ENCODE data around the gene SUMO2.

The SUMO2 gene

GRCh38 chr17:75124819-75125162 is 58.0 kb downstream of the SUMO2 start:
- Histone ChIP-seq H3K27me3 (replicated peaks; ENCODE audit: control insufficient read depth, insufficient read depth, low read length) (no peaks in the 10 kb centered on the region), H3K4me3 (replicated peaks; ENCODE audit: low read depth, low read length) (no peak overlapping the region), H3K36me3 (ENCODE audit: control insufficient read depth, insufficient read depth, low read length) (peaks cover 8% of the 10 kb centered on the region)
- DNase-seq (ENCODE audit: extremely low read depth, insufficient read length) = no peak
- no peak for TF ChIP-seq CTCF (IDR thresholded peaks at IDR 0.05; ENCODE audit: insufficient read depth, low read length, poor library complexity, severe bottlenecking)

GRCh38 chr17:75124041-75124818 is 58.5 kb downstream of the SUMO2 start:
- Histone ChIP-seq H3K27me3 (replicated peaks; ENCODE audit: control insufficient read depth, insufficient read depth, low read length) (no peaks in the 10 kb centered on the region), H3K36me3 (ENCODE audit: control insufficient read depth, insufficient read depth, low read length) (peaks cover 8% of the 10 kb centered on the region), H3K4me3 (replicated peaks; ENCODE audit: low read depth, low read length) (no peak overlapping the region)
- no peak for TF ChIP-seq CTCF (IDR thresholded peaks at IDR 0.05; ENCODE audit: insufficient read depth, low read length, poor library complexity, severe bottlenecking)
- DNase-seq (ENCODE audit: extremely low read depth, insufficient read length) = no peak

- Histone ChIP-seq H3K36me3 (ENCODE audit: control insufficient read depth, insufficient read depth, low read length) (peaks cover 10% of the 10 kb centered on the region), H3K27me3 (replicated peaks; ENCODE audit: control insufficient read depth, insufficient read depth, low read length) (no peaks in the 10 kb centered on the region), H3K4me3 (replicated peaks; ENCODE audit: low read depth, low read length) (no peak overlapping the region)
- no peak for DNase-seq (ENCODE audit: extremely low read depth, insufficient read length)
- no peak for TF ChIP-seq CTCF (IDR thresholded peaks at IDR 0.05; ENCODE audit: insufficient read depth, low read length, poor library complexity, severe bottlenecking)
Measured at GRCh38 chr17:75118307-75118706, 64.5 kb downstream of the SUMO2 start.

- TF ChIP-seq CTCF (IDR thresholded peaks at IDR 0.05; ENCODE audit: insufficient read depth, low read length, poor library complexity, severe bottlenecking) = no peak
- Histone ChIP-seq H3K4me3 (replicated peaks; ENCODE audit: low read depth, low read length) (no peak overlapping the region), H3K36me3 (ENCODE audit: control insufficient read depth, insufficient read depth, low read length) (peaks cover 10% of the 10 kb centered on the region), H3K27me3 (replicated peaks; ENCODE audit: control insufficient read depth, insufficient read depth, low read length) (no peaks in the 10 kb centered on the region)
- no peak for DNase-seq (ENCODE audit: extremely low read depth, insufficient read length)
Measured at GRCh38 chr17:75116737-75117136, 66.0 kb downstream of the SUMO2 start.
